Measurements from ENCODE around the gene PUM1.
"Not testable (repeated sequence)": the region's sequence is repeated elsewhere in the genome, so short reads cannot be mapped to it uniquely, and the experiment has no call there.

Gene PUM1

GRCh38 chr1:31040038-31040437 is 25.5 kb downstream of the PUM1 start:
- no peak for DNase-seq (ENCODE audit: low read depth, low spot score)
- Histone ChIP-seq H3K4me3 (no peak overlapping the region), H3K9ac (ENCODE audit: insufficient read length) (no peak overlapping the region), H3K9me3 (ENCODE audit: low read depth, low read length) (no peaks in the 10 kb centered on the region), H3K27ac (no peak overlapping the region), H3K36me3 (ENCODE audit: insufficient read depth, low read length) (peaks cover 68% of the 10 kb centered on the region)
- TF ChIP-seq EZH2 (IDR thresholded peaks at IDR 0.05) (no peak), POLR2AphosphoS5 (IDR thresholded peaks at IDR 0.05; ENCODE audit: borderline replicate concordance, low read depth, low read length) (no peak), FOXP2 (optimal IDR thresholded peaks at IDR 0.05; ENCODE audit: control extremely low read depth, extremely low read length, insufficient read depth) (no peak)

GRCh38 chr1:31038935-31039334 is 26.6 kb downstream of the PUM1 start:
- not testable (repeated sequence) for H3K4me3 ChIP-seq; H3K9ac ChIP-seq (ENCODE audit: insufficient read length); DNase-seq (ENCODE audit: low read depth, low spot score); H3K9me3 ChIP-seq (ENCODE audit: low read depth, low read length); H3K27ac ChIP-seq
- peaks cover 68% of the 10 kb centered on the region for H3K36me3 ChIP-seq (ENCODE audit: insufficient read depth, low read length)

GRCh38 chr1:31038360-31038759 is 27.2 kb downstream of the PUM1 start:
- Histone ChIP-seq H3K9me3 (ENCODE audit: low read depth, low read length) (no peaks in the 10 kb centered on the region), H3K4me3 (no peak overlapping the region), H3K9ac (ENCODE audit: insufficient read length) (no peak overlapping the region), H3K36me3 (ENCODE audit: insufficient read depth, low read length) (peaks cover 67% of the 10 kb centered on the region), H3K27ac (0 out of 2 replicates have a peak overlapping the region, but pooled peaks have one; percentile 33)
- TF ChIP-seq POLR2AphosphoS5 (IDR thresholded peaks at IDR 0.05; ENCODE audit: borderline replicate concordance, low read depth, low read length) (no peak), FOXP2 (optimal IDR thresholded peaks at IDR 0.05; ENCODE audit: control extremely low read depth, extremely low read length, insufficient read depth) (no peak), EZH2 (IDR thresholded peaks at IDR 0.05) (no peak)
- DNase-seq (ENCODE audit: low read depth, low spot score), result no peak

- Histone ChIP-seq H3K4me3 (no peak overlapping the region), H3K9me3 (ENCODE audit: low read depth, low read length) (no peaks in the 10 kb centered on the region), H3K9ac (ENCODE audit: insufficient read length) (no peak overlapping the region), H3K36me3 (ENCODE audit: insufficient read depth, low read length) (peaks cover 57% of the 10 kb centered on the region), H3K27ac (0 out of 2 replicates have a peak overlapping the region, but pooled peaks have one; percentile 25)
- no peak for TF ChIP-seq FOXP2 (optimal IDR thresholded peaks at IDR 0.05; ENCODE audit: control extremely low read depth, extremely low read length, insufficient read depth)
- no peak for TF ChIP-seq POLR2AphosphoS5 (IDR thresholded peaks at IDR 0.05; ENCODE audit: borderline replicate concordance, low read depth, low read length)
- no peak for TF ChIP-seq EZH2 (IDR thresholded peaks at IDR 0.05)
- DNase-seq (ENCODE audit: low read depth, low spot score), result no peak
Measured at GRCh38 chr1:31036749-31037500, 28.6 kb downstream of the PUM1 start.

GRCh38 chr1:31033598-31033997 is 31.9 kb downstream of the PUM1 start:
- Histone ChIP-seq H3K36me3 (ENCODE audit: insufficient read depth, low read length) (peaks cover 56% of the 10 kb centered on the region), H3K27ac (no peak overlapping the region), H3K9me3 (ENCODE audit: low read depth, low read length) (no peaks in the 10 kb centered on the region), H3K9ac (ENCODE audit: insufficient read length) (no peak overlapping the region), H3K4me3 (no peak overlapping the region)
- no peak for DNase-seq (ENCODE audit: low read depth, low spot score)
- TF ChIP-seq EZH2 (IDR thresholded peaks at IDR 0.05) (no peak), FOXP2 (optimal IDR thresholded peaks at IDR 0.05; ENCODE audit: control extremely low read depth, extremely low read length, insufficient read depth) (no peak), POLR2AphosphoS5 (IDR thresholded peaks at IDR 0.05; ENCODE audit: borderline replicate concordance, low read depth, low read length) (no peak)

GRCh38 chr1:31032266-31032665 is 33.3 kb downstream of the PUM1 start:
- Histone ChIP-seq H3K36me3 (ENCODE audit: insufficient read depth, low read length) (peaks cover 54% of the 10 kb centered on the region), H3K9ac (ENCODE audit: insufficient read length) (no peak overlapping the region), H3K27ac (0 out of 2 replicates have a peak overlapping the region, but pooled peaks have one; percentile 32), H3K4me3 (no peak overlapping the region), H3K9me3 (ENCODE audit: low read depth, low read length) (no peaks in the 10 kb centered on the region)
- DNase-seq (ENCODE audit: low read depth, low spot score), result no peak
- no peak for TF ChIP-seq EZH2 (IDR thresholded peaks at IDR 0.05)
- no peak for TF ChIP-seq FOXP2 (optimal IDR thresholded peaks at IDR 0.05; ENCODE audit: control extremely low read depth, extremely low read length, insufficient read depth)
- no peak for TF ChIP-seq POLR2AphosphoS5 (IDR thresholded peaks at IDR 0.05; ENCODE audit: borderline replicate concordance, low read depth, low read length)

GRCh38 chr1:31031330-31032143 is 34.0 kb downstream of the PUM1 start:
- Histone ChIP-seq H3K4me3 (no peak overlapping the region), H3K9ac (ENCODE audit: insufficient read length) (no peak overlapping the region), H3K36me3 (ENCODE audit: insufficient read depth, low read length) (peaks cover 54% of the 10 kb centered on the region), H3K27ac (0 out of 2 replicates have a peak overlapping the region, but pooled peaks have one; percentile 32), H3K9me3 (ENCODE audit: low read depth, low read length) (no peaks in the 10 kb centered on the region)
- no peak for TF ChIP-seq POLR2AphosphoS5 (IDR thresholded peaks at IDR 0.05; ENCODE audit: borderline replicate concordance, low read depth, low read length)
- TF ChIP-seq EZH2 (IDR thresholded peaks at IDR 0.05), result no peak
- no peak for TF ChIP-seq FOXP2 (optimal IDR thresholded peaks at IDR 0.05; ENCODE audit: control extremely low read depth, extremely low read length, insufficient read depth)
- no peak for DNase-seq (ENCODE audit: low read depth, low spot score)

- Histone ChIP-seq H3K36me3 (ENCODE audit: insufficient read depth, low read length) (peaks cover 56% of the 10 kb centered on the region), H3K4me3 (no peak overlapping the region), H3K9me3 (ENCODE audit: low read depth, low read length) (no peaks in the 10 kb centered on the region), H3K9ac (ENCODE audit: insufficient read length) (no peak overlapping the region), H3K27ac (no peak overlapping the region)
- DNase-seq (ENCODE audit: low read depth, low spot score), result no peak
- TF ChIP-seq EZH2 (IDR thresholded peaks at IDR 0.05) (no peak), POLR2AphosphoS5 (IDR thresholded peaks at IDR 0.05; ENCODE audit: borderline replicate concordance, low read depth, low read length) (no peak), FOXP2 (optimal IDR thresholded peaks at IDR 0.05; ENCODE audit: control extremely low read depth, extremely low read length, insufficient read depth) (no peak)
Measured at GRCh38 chr1:31029026-31029425, 36.5 kb downstream of the PUM1 start.

Measured in SK-N-MC (cell line).